Measurements from ENCODE around the gene FAM161B. TPM values are rescaled to one million over a fixed set of nuclear protein-coding genes. Genes with fewer than 3 reads are reported as not detected.

Gene FAM161B
- total RNA-seq, 1 donor from 2014 or later: 1.3 TPM

DNA sequence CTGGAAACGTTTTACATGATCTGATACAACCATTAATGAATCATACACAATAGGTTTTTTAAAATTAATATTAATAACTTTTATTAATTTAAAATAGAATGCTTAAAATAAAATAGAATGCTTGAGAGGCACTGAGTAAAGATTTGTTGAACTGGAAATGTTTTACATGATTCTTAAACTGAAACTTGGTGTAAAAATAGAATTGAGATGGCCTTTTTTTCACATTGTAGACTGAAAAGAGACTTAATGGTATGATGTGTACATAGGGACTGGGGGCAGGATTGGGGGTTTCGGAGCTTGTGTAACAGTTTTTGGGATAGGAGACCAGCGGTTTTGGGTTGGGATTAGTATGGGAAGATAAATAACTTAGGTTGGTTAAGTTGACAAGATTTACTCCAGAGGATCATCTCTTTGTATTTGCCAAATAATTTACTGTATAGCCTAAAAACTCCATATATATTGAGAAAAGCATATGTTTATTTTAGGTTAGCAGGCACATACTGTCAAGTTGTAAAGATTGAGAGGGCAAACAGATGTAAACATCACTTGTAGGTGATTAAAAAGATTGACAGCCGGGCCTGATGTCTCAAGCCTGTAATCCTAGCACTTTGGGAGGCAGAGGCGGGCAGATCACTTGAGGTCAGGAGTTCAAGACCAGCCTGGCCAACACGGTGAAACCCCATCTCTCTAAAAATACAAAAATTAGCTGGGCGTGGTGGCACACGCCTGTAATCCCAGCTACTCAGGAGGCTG is 65.3 kb downstream of the FAM161B start:
- ATAC-seq (no peak), DNase-seq (ENCODE audit: low spot score) (no peak)

Other genes with a start within 250 kb of the FAM161B start
- 2.3 TPM for gene PNMA1, start 235.7 kb downstream of the FAM161B start, total RNA-seq
- gene PTGR2, start 98.3 kb downstream of the FAM161B start, total RNA-seq: 10.9 TPM
- gene ZNF410, start 63.2 kb downstream of the FAM161B start, total RNA-seq: 17.1 TPM
- gene COQ6, start 208 bp upstream of the FAM161B start, total RNA-seq: 20.8 TPM
- gene ENTPD5, start 69.2 kb upstream of the FAM161B start, total RNA-seq: 173 TPM
- gene BBOF1, start 69.3 kb upstream of the FAM161B start, total RNA-seq: 0.98 TPM
- 327 TPM for gene ALDH6A1, start 134.4 kb upstream of the FAM161B start, total RNA-seq
- 5.6 TPM for gene LIN52, start 134.9 kb upstream of the FAM161B start, total RNA-seq